Liver (tissue), 9 donors: Measurements from ENCODE around the gene DHH. TPM values are rescaled to one million over a fixed set of nuclear protein-coding genes. Genes with fewer than 3 reads are reported as not detected.

Source experiments
- DNase-seq: peaks from one replicate; pipeline ENCODE4 v3.0.0-alpha.2; 2017; ENCODE audit warnings: low spot score
- H3K27ac ChIP-seq, 2 donors: one replicate each; pipeline ENCODE4 v1.7.0; 2013; ENCODE audit warnings: inconsistent platforms in 2 of 2, low read length in 2 of 2, control low read depth in 1 of 2, low read depth in 1 of 2, mild to moderate bottlenecking in 1 of 2
- H3K27me3 ChIP-seq, 4 donors: one replicate each; pipeline versions ENCODE4 v1.6.1 to v1.7.0; 2013; ENCODE audit warnings: low read length in 3 of 4, inconsistent platforms in 1 of 4, mild to moderate bottlenecking in 1 of 4, moderate library complexity in 1 of 4; ENCODE audit not compliant: control insufficient read depth in 4 of 4, insufficient read depth in 4 of 4
- H3K36me3 ChIP-seq, 4 donors: one replicate each; pipeline versions ENCODE4 v1.6.1 to v1.7.0; 2013; ENCODE audit warnings: low read length in 3 of 4, mild to moderate bottlenecking in 3 of 4, low read depth in 1 of 4, moderate library complexity in 1 of 4; ENCODE audit not compliant: control insufficient read depth in 4 of 4, insufficient read depth in 3 of 4
- H3K4me1 ChIP-seq, 4 donors: one replicate each; pipeline versions ENCODE4 v1.6.1 to v1.7.0; 2013; ENCODE audit warnings: low read length in 3 of 4, mild to moderate bottlenecking in 3 of 4, moderate library complexity in 1 of 4; ENCODE audit not compliant: control insufficient read depth in 4 of 4, insufficient read depth in 4 of 4
- H3K4me3 ChIP-seq, 3 donors: one replicate each; pipeline versions ENCODE4 v1.6.1 to v1.7.0; 2013; ENCODE audit warnings: low read length in 3 of 3, control low read depth in 1 of 3, low read depth in 1 of 3, mild to moderate bottlenecking in 1 of 3
- H3K9ac ChIP-seq, 2 donors: one replicate each; pipeline ENCODE4 v1.7.0; 2013; ENCODE audit warnings: low read length in 2 of 2, mild to moderate bottlenecking in 2 of 2, moderate library complexity in 2 of 2, control low read depth in 1 of 2, low read depth in 1 of 2
- H3K9me3 ChIP-seq, 4 donors: one replicate each; pipeline versions ENCODE4 v1.6.1 to v1.7.0; 2013; ENCODE audit warnings: low read length in 3 of 4; ENCODE audit not compliant: control insufficient read depth in 4 of 4
- EGR1 ChIP-seq, 2 donors: IDR thresholded peaks; 2 replicates each; pipeline ENCODE4 v1.6.1; 2016 to 2018; ENCODE audit warnings: antibody characterized with exemption in 2 of 2, low read depth in 2 of 2
- GABPA ChIP-seq, 2 donors: IDR thresholded peaks in 1 of 2; conservative IDR thresholded peaks in 1 of 2; 2 replicates each; pipeline ENCODE4 v1.6.1; 2016; ENCODE audit warnings: antibody characterized with exemption in 2 of 2, mild to moderate bottlenecking in 1 of 2, moderate library complexity in 1 of 2
- HNF4A ChIP-seq, 2 donors: conservative IDR thresholded peaks; 2 replicates each; pipeline ENCODE4 v1.6.1; 2016; ENCODE audit warnings: antibody characterized with exemption in 2 of 2, mild to moderate bottlenecking in 2 of 2
- HNF4G ChIP-seq: IDR thresholded peaks from 2 replicates; pipeline ENCODE4 v1.6.1; 2016; ENCODE audit warnings: antibody characterized with exemption
- JUND ChIP-seq, 2 donors: IDR thresholded peaks; 2 replicates each; pipeline ENCODE4 v1.6.1; 2016; ENCODE audit warnings: antibody characterized with exemption in 2 of 2
- MAX ChIP-seq: IDR thresholded peaks from 2 replicates; pipeline ENCODE4 v1.6.1; 2016; ENCODE audit warnings: antibody characterized with exemption
- NR2F2 ChIP-seq: IDR thresholded peaks from 2 replicates; pipeline ENCODE4 v1.6.1; 2016; ENCODE audit warnings: antibody characterized with exemption
- RAD21 ChIP-seq, 2 donors: IDR thresholded peaks; 2 replicates each; pipeline ENCODE4 v1.6.1; 2016; ENCODE audit warnings: antibody characterized with exemption in 2 of 2, mild to moderate bottlenecking in 2 of 2
- REST ChIP-seq: IDR thresholded peaks from 2 replicates; pipeline ENCODE4 v1.6.1; 2016; ENCODE audit warnings: antibody characterized with exemption, mild to moderate bottlenecking
- RXRA ChIP-seq, 2 donors: IDR thresholded peaks; 2 replicates each; pipeline ENCODE4 v1.6.1; 2017 to 2018; ENCODE audit warnings: antibody characterized with exemption in 2 of 2, mild to moderate bottlenecking in 1 of 2
- SP1 ChIP-seq: IDR thresholded peaks from 2 replicates; pipeline ENCODE4 v1.6.1; 2018; ENCODE audit warnings: antibody characterized with exemption, mild to moderate bottlenecking
- YY1 ChIP-seq: IDR thresholded peaks from 2 replicates; pipeline ENCODE4 v1.6.1; 2016; ENCODE audit warnings: antibody characterized with exemption, mild to moderate bottlenecking
- ZBTB33 ChIP-seq: IDR thresholded peaks from 2 replicates; pipeline ENCODE4 v1.6.1; 2016; ENCODE audit warnings: antibody characterized with exemption
- WGBS: extraction: QIAGEN DNeasy Blood & Tissue Kit; methylation state at CpG from one replicate; pipeline ENCODE4 v1.1.7; 2013; 5-methylcytosine and 5-hydroxymethylcytosine counted together
- polyA plus RNA-seq, 2 donors: library from polyadenylated mRNA; stranded (reverse) in 1 of 2; unstranded in 1 of 2; fragments of 200-250 nt in 1 of 2; fragments of >200 nt in 1 of 2; fragmentation: Nextera tagmentation in 1 of 2; extraction: Ambion mirVana in 1 of 2; gene quantifications; one replicate each; pipeline versions ENCODE4 v1.2.1 to v1.2.3, GENCODE V29; 2013 to 2015
- total RNA-seq, 2 donors: library from RNA; depleted of rRNA; stranded (reverse); fragments of >200 nt; gene quantifications; one replicate each; pipeline ENCODE4 v1.2.3, GENCODE V29; 2014
- donor health status: healthy.
- donor health status: healthy.
- donor health status: healthy.
- donor health status: healthy.
- donor health status: healthy.

The DHH gene
- total and polyA plus RNA-seq, 4 donors, result 0.08 to 0.09 (median 0.09) TPM; not detected in 1

GRCh38 chr12:49057888-49058287, 36.7 kb downstream of the DHH start (continued):
- TF ChIP-seq REST, result no peak
- TF ChIP-seq HNF4G, result no peak
- no peak for TF ChIP-seq RXRA (IDR thresholded peaks at IDR 0.05)
- no peak for TF ChIP-seq HNF4A (conservative IDR thresholded peaks at IDR 0.05)

GRCh38 chr12:49055978-49056754, 38.4 kb downstream of the DHH start:
- peak overlapping the region in 1 of 2 donors; percentile 12 for H3K9ac ChIP-seq
- TF ChIP-seq HNF4A (conservative IDR thresholded peaks at IDR 0.05) (peak in 1 of 2 donors; percentile 43), GABPA (IDR thresholded peaks at IDR 0.05 in 1 of 2, conservative IDR thresholded peaks at IDR 0.05 in 1 of 2) (peak in 1 of 2 donors; percentile 67), YY1 (no peak), HNF4G (peak; percentile 7), SP1 (peak; percentile 29), NR2F2 (no peak), RXRA (IDR thresholded peaks at IDR 0.05) (peak in 1 of 2 donors; percentile 30)
- H3K27ac ChIP-seq, result peak overlapping the region in 1 of 2 donors; percentile 35
- no peaks in the 10 kb centered on the region for H3K27me3 ChIP-seq
- peaks cover 13 to 34% (median 23%) of the 10 kb centered on the region in 4 donors for H3K36me3 ChIP-seq
- H3K4me3 ChIP-seq, result no peak overlapping the region
- no peaks in the 10 kb centered on the region for H3K9me3 ChIP-seq
- DNase-seq, result peak; percentile 50
- peaks cover 11 to 52% (median 45%) of the 10 kb centered on the region in 4 donors for H3K4me1 ChIP-seq
- WGBS, result 55% methylated on average over 7 of the region's 7 CpGs

GRCh38 chr12:49055092-49055491, 39.5 kb downstream of the DHH start:
- no peak overlapping the region for H3K27ac ChIP-seq
- peaks cover 11 to 49% (median 41%) of the 10 kb centered on the region in 4 donors for H3K4me1 ChIP-seq
- H3K36me3 ChIP-seq, result peaks cover 23 to 45% (median 31%) of the 10 kb centered on the region in 4 donors
- H3K9me3 ChIP-seq, result no peaks in the 10 kb centered on the region
- no peak overlapping the region for H3K4me3 ChIP-seq
- no peak overlapping the region for H3K9ac ChIP-seq
- DNase-seq, result no peak
- H3K27me3 ChIP-seq, result no peaks in the 10 kb centered on the region
- TF ChIP-seq RXRA (IDR thresholded peaks at IDR 0.05), result no peak
- TF ChIP-seq SP1, result peak; percentile 15
- 35% methylated on average over 4 of the region's 4 CpGs for whole genome bisulfite sequencing

GRCh38 chr12:49054524-49054923, 40.1 kb downstream of the DHH start:
- DNase-seq, result no peak
- no peak overlapping the region for H3K4me3 ChIP-seq
- no peak overlapping the region for H3K9ac ChIP-seq
- peaks cover 25 to 49% (median 36%) of the 10 kb centered on the region in 4 donors for H3K36me3 ChIP-seq
- H3K27ac ChIP-seq, result no peak overlapping the region
- peaks cover 11 to 49% (median 41%) of the 10 kb centered on the region in 4 donors for H3K4me1 ChIP-seq
- 97% methylated on average over 10 of the region's 10 CpGs for WGBS
- no peaks in the 10 kb centered on the region for H3K9me3 ChIP-seq
- no peaks in the 10 kb centered on the region for H3K27me3 ChIP-seq
- TF ChIP-seq REST, result no peak
- no peak for TF ChIP-seq EGR1 (IDR thresholded peaks at IDR 0.05; ENCODE audit: low read depth in 2 of 2)
- TF ChIP-seq NR2F2, result no peak
- no peak for TF ChIP-seq RAD21 (IDR thresholded peaks at IDR 0.05)
- TF ChIP-seq ZBTB33, result no peak
- TF ChIP-seq HNF4A (conservative IDR thresholded peaks at IDR 0.05), result no peak
- TF ChIP-seq HNF4G, result no peak
- no peak for TF ChIP-seq MAX
- no peak for TF ChIP-seq YY1
- no peak for TF ChIP-seq JUND (IDR thresholded peaks at IDR 0.05)
